Panc1 (cell line): ENCODE measurements around the gene HS1BP3. TPM values are rescaled to one million over a fixed set of nuclear protein-coding genes. Genes with fewer than 3 reads are reported as not detected.

Experiments
- ATAC-seq: fragments of 200-7000 bp; cut with Tn5 transposase; 2 replicates; pipeline ENCODE4 v1.9.1; 2020; ENCODE audit warnings: mild to moderate bottlenecking, moderate library complexity
- BruUV-seq: library from RNA; stranded (reverse); fragments of 400-500 nt; replicated peaks from 2 replicates; lab custom pipeline; 2021; lab: Mats Ljungman, UMichigan
- CTCF ChIA-PET: fragments of 300-600 bp; sonication (Branson Sonifier 250); formaldehyde crosslinking; loops from one replicate; lab custom pipeline; 2022; ENCODE audit warnings: antibody characterized with exemption; lab: Charles Lee
- POLR2A ChIA-PET: fragments of 300-600 bp; sonication (Branson Sonifier 250); formaldehyde crosslinking; loops from one replicate; lab custom pipeline; 2022; ENCODE audit warnings: antibody characterized with exemption; lab: Charles Lee
- DNase-seq: peaks from one replicate; pipeline ENCODE4 v3.0.0-alpha.2; 2010; ENCODE audit warnings: low read depth, low spot score
- H3K27ac ChIP-seq: 2 replicates; pipeline ENCODE4 v1.5.1; 2011; ENCODE audit warnings: mild to moderate bottlenecking, low read length, inconsistent platforms
- H3K27me3 ChIP-seq: fragments of 200-500 bp; sonication (Bioruptor generic); 2 replicates; pipeline ENCODE4 v1.6.0; 2014; ENCODE audit warnings: low read length, inconsistent platforms; ENCODE audit not compliant: control insufficient read depth, insufficient read depth
- H3K36me3 ChIP-seq: fragments of 200-500 bp; sonication (Bioruptor generic); 2 replicates; pipeline ENCODE4 v1.5.1; 2014; ENCODE audit warnings: inconsistent platforms, mild to moderate bottlenecking, low read length, moderate library complexity; ENCODE audit not compliant: control insufficient read depth, insufficient read depth
- H3K4me1 ChIP-seq: 2 replicates; pipeline ENCODE4 v1.5.1; 2011; ENCODE audit warnings: inconsistent platforms, mild to moderate bottlenecking, low read length, moderate library complexity; ENCODE audit not compliant: control insufficient read depth, insufficient read depth
- H3K4me3 ChIP-seq, 2 experiments: 2 replicates each; pipeline ENCODE4 v1.5.1; 2011 to 2012; ENCODE audit warnings: low read depth in 2 of 2, low read length in 2 of 2, mild to moderate bottlenecking in 2 of 2, inconsistent platforms in 1 of 2, moderate library complexity in 1 of 2
- H3K9me3 ChIP-seq: fragments of 200-500 bp; sonication (Bioruptor generic); 2 replicates; pipeline ENCODE4 v1.5.1; 2014; ENCODE audit warnings: low read depth, mild to moderate bottlenecking, inconsistent platforms, low read length, moderate library complexity; ENCODE audit not compliant: control insufficient read depth, insufficient read depth
- CTCF ChIP-seq: fragments of 450-650 bp; IDR thresholded peaks from 2 replicates; pipeline ENCODE4 v1.5.1; 2017; ENCODE audit warnings: mild to moderate bottlenecking
- POLR2AphosphoS5 ChIP-seq: IDR thresholded peaks from 2 replicates; pipeline ENCODE4 v1.6.1; 2012; ENCODE audit warnings: mild to moderate bottlenecking, low read depth, low read length, moderate library complexity
- REST ChIP-seq, 2 experiments: IDR thresholded peaks; 2 replicates each; pipeline ENCODE4 v1.6.1; 2011 to 2012; ENCODE audit warnings: low read depth in 2 of 2, control low read depth in 1 of 2, low read length in 1 of 2, mild to moderate bottlenecking in 1 of 2, moderate library complexity in 1 of 2; ENCODE audit not compliant: insufficient read depth in 1 of 2
- SIN3A ChIP-seq: IDR thresholded peaks from 2 replicates; pipeline ENCODE4 v1.6.1; 2012; ENCODE audit warnings: low read depth, mild to moderate bottlenecking, low read length, moderate library complexity, borderline replicate concordance; ENCODE audit not compliant: insufficient read depth
- TCF7L2 ChIP-seq: IDR thresholded peaks from 2 replicates; pipeline ENCODE4 v1.6.1; 2011; ENCODE audit warnings: mild to moderate bottlenecking, low read depth, low read length, inconsistent platforms
- in situ Hi-C: cut with HindIII; loops from 2 replicates; pipeline ENCODE4 v1.10.0; 2016; ENCODE audit warnings: low sequenced_read_pairs, low pct_unique_long_range_greater_than_20kb
- intact Hi-C: fragments of 100-400 bp; cut with micrococcal nuclease; formaldehyde crosslinking; loops from one replicate; pipeline ENCODE4 v1.10.0; 2022; ENCODE audit not compliant: unreplicated experiment
- total RNA-seq: library from RNA; stranded (reverse); gene quantifications from one replicate; pipeline ENCODE4 v1.2.1, GENCODE V29; 2021; ENCODE audit not compliant: unreplicated experiment

HS1BP3 gene
- total RNA-seq, 1 experiment from 2014 or later, result 46.1 TPM

DNA sequence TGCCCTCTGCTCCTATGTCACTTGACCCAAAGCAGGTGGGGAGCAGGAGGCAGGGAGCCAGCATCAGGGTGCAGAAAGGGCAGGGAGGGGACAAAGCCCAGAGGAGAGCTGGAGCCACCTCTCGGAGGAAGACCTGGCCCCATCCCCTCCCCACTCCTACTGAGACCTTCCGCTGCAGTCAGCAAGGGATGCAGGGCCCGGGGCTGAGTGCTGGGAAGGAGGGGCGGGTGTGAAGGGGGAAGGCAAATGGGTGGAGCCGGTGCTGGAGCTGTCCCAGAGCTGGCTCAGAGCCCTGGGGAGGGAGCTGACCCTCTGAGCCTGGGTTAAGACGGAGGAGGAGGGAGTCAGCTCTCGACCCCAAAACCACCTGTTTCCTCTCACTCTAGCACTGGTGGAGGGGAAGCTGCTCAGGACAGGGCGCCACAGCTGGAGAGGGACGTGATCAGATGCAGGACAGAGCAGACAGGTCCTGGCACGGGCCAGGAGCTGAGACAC is 33.8 kb downstream of the HS1BP3 start:
- no peak for TF ChIP-seq REST (IDR thresholded peaks at IDR 0.05; ENCODE audit: insufficient read depth in 1 of 2, low read depth in 2 of 2, low read length in 1 of 2)
- no peak for TF ChIP-seq TCF7L2
- TF ChIP-seq POLR2AphosphoS5, result no peak
- TF ChIP-seq SIN3A, result no peak
- Histone ChIP-seq H3K9me3 (no peaks in the 10 kb centered on the region), H3K27me3 (no peaks in the 10 kb centered on the region), H3K4me1 (peaks cover 17% of the 10 kb centered on the region), H3K27ac (no peak overlapping the region), H3K4me3 (no peak overlapping the region), H3K36me3 (no peaks in the 10 kb centered on the region; the same call in 1 of the 2 replicates)
- BruUV-seq, result no TSS peak
- ChIA-PET CTCF (no interaction called here), POLR2A (no interaction called here)
- DNase-seq (no peak), ATAC-seq (no peak)
- intact Hi-C loops, result no loop called here
- in situ Hi-C loops, result no loop called here

DNA sequence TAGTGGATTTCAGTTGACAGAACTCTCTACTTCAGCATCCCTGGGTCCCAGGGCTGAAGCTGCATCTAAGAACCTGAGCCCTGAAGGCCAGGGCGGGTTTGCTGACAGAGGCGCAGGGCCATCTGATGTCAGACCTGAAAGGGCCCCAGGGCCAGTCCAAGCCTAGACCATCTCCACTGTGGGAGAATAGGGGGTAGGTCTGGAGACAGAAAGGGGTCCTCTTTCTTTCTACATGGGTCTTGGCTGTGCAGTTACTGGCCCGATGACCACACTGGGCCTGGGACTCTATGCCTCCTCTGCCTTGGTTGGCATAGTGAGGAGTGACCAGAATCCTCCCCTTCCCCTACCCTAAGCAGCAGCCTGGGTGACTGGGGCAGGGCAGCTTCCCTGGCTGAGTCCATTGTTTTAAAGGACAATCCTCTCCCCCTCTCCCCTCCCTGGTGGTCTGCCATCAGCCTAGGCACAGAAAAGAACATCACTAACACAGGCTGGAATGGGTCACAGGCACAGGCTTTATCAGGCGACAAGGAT is 34.5 kb downstream of the HS1BP3 start:
- Histone ChIP-seq H3K36me3 (no peaks in the 10 kb centered on the region), H3K4me1 (peaks cover 17% of the 10 kb centered on the region), H3K27me3 (no peaks in the 10 kb centered on the region), H3K9me3 (no peaks in the 10 kb centered on the region), H3K27ac (no peak overlapping the region), H3K4me3 (no peak overlapping the region)
- no peak for DNase-seq
- no peak for ATAC-seq
- TF ChIP-seq TCF7L2, result no peak
- TF ChIP-seq POLR2AphosphoS5, result no peak
- no peak for TF ChIP-seq REST (IDR thresholded peaks at IDR 0.05; ENCODE audit: insufficient read depth in 1 of 2, low read depth in 2 of 2, low read length in 1 of 2)
- TF ChIP-seq CTCF, result no peak
- intact Hi-C loops (no loop called here), in situ Hi-C loops (no loop called here)
- CTCF ChIA-PET, result interaction anchor here (0.8 kb wide), 1 partner anchor 20 kb away, joined by 3 read pairs; no protein-coding TSS in a partner anchor
- POLR2A ChIA-PET, result no interaction called here
- no TSS peak for BruUV-seq
